ENCODE results near the gene AP1M1.
A peak's percentile ranks its signal among the peaks of the same experiment; 100 is the strongest.
"Not testable (repeated sequence)": the region's sequence is repeated elsewhere in the genome, so short reads cannot be mapped to it uniquely, and the experiment has no call there.

Gene AP1M1

DNA sequence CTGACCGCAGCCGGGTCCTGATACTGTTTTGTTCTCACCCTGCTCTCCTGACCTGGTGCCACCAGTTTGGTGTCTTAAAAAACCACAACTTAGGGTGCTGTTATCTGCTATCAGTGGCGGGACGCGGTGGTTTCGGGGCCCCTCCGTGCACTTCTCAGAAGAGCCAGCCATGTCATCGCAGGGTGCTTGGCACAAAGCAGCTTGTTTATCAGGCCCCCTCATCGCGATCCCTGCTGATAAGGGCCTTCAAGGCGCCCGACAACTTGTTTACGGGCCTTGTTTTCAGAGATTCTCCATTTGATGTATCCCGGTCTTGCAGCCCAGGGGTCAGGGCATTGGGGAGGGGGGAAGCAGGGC is 68.9 kb downstream of the AP1M1 start:
- Mint-ChIP-seq H3K9me3 (no peaks in the 10 kb centered on the region), H3K4me1 (ENCODE audit: low read depth) (peaks cover 35% of the 10 kb centered on the region), H3K4me3 (peak overlapping the region; percentile 29), H3K36me3 (ENCODE audit: low read depth) (peaks cover 6% of the 10 kb centered on the region), H3K27ac (no peak overlapping the region), H3K27me3 (ENCODE audit: low read depth) (peaks cover 39% of the 10 kb centered on the region)

DNA sequence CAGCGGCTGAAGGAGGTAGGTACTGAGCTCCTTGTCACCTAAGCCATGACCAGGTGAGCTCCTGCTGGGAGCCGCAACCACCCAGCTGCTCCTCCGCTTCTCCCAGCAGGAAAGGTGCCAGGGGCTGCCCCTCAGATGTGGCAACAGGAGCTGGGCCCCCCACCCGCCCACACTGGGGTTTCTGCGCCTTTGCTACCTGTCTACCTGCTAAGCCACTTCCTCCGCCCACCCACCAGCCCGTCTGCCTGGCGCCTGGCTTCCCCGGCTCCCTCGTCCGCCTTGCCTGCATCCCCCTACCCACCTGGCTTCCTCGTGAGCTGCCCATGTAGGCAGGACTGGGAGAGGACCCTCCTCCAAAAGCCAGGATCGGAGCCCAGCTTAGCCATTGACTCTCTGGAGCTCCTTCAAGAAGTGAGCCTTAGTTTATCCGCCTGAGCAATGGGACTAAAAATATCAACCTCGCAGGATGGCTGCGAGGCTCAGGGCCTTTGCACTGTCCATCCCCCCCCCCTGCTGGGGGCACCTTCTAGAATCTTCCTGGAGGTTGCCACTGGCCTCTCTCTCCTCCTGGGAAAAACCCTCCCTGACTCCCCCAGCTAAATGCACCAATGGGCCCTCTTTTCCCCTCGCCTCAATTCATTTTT is 71.1 kb downstream of the AP1M1 start:
- Mint-ChIP-seq H3K4me1 (ENCODE audit: low read depth) (peaks cover 23% of the 10 kb centered on the region), H3K9me3 (no peaks in the 10 kb centered on the region), H3K27me3 (ENCODE audit: low read depth) (peaks cover 35% of the 10 kb centered on the region), H3K4me3 (no peak overlapping the region), H3K36me3 (ENCODE audit: low read depth) (peaks cover 4% of the 10 kb centered on the region), H3K27ac (no peak overlapping the region)

DNA sequence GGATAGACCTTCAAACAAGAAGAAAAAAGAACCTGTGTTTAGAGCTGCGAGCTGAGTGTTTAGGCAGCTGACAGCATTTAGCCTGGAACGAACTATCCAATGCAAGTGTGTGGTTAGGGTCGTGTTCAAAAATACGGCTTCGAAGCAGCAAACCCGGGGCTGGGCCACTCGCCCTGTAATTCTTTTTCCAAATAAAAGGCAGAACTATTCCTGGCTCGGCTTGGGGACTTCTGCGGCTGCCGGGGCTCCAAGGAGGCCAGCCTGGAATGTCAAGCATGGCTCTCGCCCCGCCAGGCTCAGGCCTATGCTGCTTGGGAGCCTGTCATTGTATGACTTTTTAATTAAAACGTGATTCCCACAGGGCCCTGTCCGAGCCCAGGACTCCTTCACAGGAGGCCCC is 75.2 kb downstream of the AP1M1 start:
- Mint-ChIP-seq H3K9me3 (no peaks in the 10 kb centered on the region), H3K36me3 (ENCODE audit: low read depth) (peaks cover 3% of the 10 kb centered on the region), H3K27ac (no peak overlapping the region), H3K4me1 (ENCODE audit: low read depth) (peaks cover 7% of the 10 kb centered on the region), H3K4me3 (no peak overlapping the region), H3K27me3 (ENCODE audit: low read depth) (peaks cover 33% of the 10 kb centered on the region)

DNA sequence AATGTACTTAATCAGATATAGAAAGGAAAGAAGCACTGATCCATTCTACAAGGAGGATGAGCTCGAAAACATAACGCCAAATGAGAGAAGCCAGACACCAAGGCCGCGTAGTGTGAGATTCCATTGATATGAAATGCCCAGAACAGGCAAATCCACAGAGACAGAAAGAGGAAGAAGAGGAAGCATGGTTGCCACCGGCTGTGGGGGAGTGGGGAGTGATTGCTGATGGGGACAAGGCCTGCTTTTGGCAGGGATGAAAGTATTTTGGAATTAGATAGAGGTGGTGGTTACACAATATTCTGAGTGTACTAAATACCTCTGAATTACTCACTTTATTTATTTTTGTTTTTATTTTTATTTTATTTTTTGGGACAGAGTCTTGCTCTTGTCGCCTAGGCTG is 76.7 kb downstream of the AP1M1 start:
- H3K9me3 Mint-ChIP-seq, result no peaks in the 10 kb centered on the region
- no peak overlapping the region for H3K4me3 Mint-ChIP-seq
- H3K27me3 Mint-ChIP-seq (ENCODE audit: low read depth), result peaks cover 30% of the 10 kb centered on the region
- H3K4me1 Mint-ChIP-seq (ENCODE audit: low read depth), result peaks cover 4% of the 10 kb centered on the region
- no peak overlapping the region for H3K27ac Mint-ChIP-seq
- H3K36me3 Mint-ChIP-seq (ENCODE audit: low read depth), result peaks cover 3% of the 10 kb centered on the region

DNA sequence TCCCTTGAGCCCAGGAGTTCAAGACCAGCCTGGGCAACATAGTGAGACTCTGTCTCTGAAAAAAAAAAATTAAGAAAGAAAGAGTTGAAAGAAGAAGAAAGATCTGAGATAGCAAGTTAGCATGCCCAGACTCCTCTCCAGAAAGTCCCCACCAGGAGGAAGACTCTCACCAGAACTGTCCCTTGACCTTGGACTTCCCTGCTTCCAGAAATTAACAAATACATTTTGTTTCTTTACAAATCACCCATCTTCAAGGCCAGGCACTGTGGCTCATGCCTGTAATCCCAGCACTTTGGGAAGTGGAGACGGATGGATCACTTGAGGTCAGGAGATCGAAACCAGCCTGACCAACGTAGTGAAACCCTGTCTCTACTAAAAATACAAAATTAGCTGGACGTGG is 82.6 kb downstream of the AP1M1 start:
- Mint-ChIP-seq H3K36me3 (ENCODE audit: low read depth) (peaks cover 3% of the 10 kb centered on the region), H3K4me3 (no peak overlapping the region), H3K27ac (peak overlapping the region; percentile 34), H3K9me3 (no peaks in the 10 kb centered on the region), H3K27me3 (ENCODE audit: low read depth) (peaks cover 45% of the 10 kb centered on the region), H3K4me1 (ENCODE audit: low read depth) (peaks cover 24% of the 10 kb centered on the region)

DNA sequence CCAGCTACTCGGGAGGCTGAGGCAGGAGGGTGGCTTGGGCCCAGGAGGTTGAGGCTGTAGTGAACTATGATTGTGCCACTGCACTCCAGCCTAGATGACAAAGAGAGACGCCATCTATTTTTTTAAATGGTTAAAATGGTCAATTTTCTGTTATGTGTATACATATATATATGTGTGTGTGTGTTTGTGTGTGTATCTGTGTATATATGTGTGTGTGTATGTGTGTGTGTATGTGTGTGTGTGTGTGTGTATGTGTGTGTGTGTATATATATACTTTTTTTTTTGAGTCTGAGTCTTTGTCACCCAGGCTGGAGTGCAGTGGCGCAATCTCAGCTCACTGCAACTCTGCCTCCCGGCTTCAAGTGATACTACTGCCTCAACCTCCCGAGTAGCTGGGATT is 84.0 kb downstream of the AP1M1 start:
- peaks cover 3% of the 10 kb centered on the region for H3K36me3 Mint-ChIP-seq (ENCODE audit: low read depth)
- no peak overlapping the region for H3K27ac Mint-ChIP-seq
- H3K27me3 Mint-ChIP-seq (ENCODE audit: low read depth), result peaks cover 46% of the 10 kb centered on the region

DNA sequence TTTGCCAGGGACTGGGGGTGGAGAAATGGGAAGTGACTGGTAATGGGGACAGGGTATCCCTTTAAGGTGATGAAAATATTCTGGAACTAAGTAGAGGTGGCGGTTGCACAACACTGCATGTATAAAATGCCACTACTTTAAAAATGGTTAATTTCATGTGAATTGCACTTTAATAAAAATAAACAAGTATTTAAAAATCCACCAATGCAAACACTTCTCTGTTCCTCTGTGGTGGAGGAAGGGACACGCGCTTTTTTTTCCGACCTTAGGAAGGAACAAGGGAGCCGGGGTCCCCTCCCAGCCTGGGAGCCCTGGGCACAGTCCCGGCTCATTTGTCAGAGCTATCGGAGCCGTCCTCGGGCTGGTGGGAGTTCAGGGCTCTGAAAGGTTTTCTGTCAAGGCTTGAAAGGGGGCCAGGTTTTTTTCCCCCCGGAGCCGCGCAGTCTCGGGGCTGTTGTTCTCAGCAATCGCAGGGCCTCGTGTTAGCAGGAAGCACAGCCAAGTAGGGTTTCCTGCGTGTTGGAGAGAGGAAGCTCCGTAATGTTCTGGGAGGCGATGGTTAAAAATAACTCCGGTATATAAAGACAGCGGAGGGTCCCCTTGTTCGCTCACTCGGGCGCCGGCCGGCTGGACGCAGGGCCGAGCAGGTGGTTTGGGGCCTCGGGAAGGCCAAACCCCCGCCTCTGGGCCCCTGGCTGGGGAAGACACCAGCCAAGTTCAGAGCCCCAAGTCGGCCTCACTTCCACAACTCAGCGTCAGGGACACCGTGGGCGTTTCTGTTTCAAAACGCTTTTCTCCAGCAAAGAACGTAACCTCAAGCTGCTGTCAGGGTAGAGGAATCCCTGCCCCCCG is 85.7 kb downstream of the AP1M1 start:
- peaks cover 52% of the 10 kb centered on the region for H3K27me3 Mint-ChIP-seq (ENCODE audit: low read depth)
- H3K27ac Mint-ChIP-seq, result peak overlapping the region; percentile 75
- H3K4me1 Mint-ChIP-seq (ENCODE audit: low read depth), result peaks cover 32% of the 10 kb centered on the region
- H3K9me3 Mint-ChIP-seq, result no peaks in the 10 kb centered on the region
- H3K36me3 Mint-ChIP-seq (ENCODE audit: low read depth), result peaks cover 6% of the 10 kb centered on the region
- peak overlapping the region; percentile 57 for H3K4me3 Mint-ChIP-seq

More for the DNA sequence above, 84.0 kb downstream of the AP1M1 start:
- Mint-ChIP-seq H3K9me3 (no peaks in the 10 kb centered on the region), H3K4me1 (ENCODE audit: low read depth) (peaks cover 30% of the 10 kb centered on the region), H3K4me3 (no peak overlapping the region)

DNA sequence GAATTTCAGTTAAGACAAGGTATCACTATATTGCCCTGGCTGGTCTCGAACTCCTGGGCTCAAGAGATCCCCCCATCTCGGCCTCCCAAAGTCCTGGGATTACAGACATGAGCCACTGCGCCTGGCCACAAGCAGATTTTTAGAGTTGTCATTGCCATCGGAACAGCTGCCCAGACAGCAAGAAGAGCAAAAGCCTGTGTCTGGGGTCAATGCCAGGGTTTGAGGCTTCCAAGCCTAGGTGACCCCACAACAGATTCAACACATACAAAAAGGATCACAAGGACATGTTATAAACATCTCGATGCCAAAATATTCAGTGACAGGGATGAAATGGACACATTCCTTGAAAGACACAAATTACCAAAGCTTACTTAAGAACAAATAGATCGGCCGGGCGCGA is 86.8 kb downstream of the AP1M1 start:
- Mint-ChIP-seq H3K27ac (no peak overlapping the region), H3K4me1 (ENCODE audit: low read depth) (peaks cover 33% of the 10 kb centered on the region), H3K4me3 (peak overlapping the region; percentile 57), H3K27me3 (ENCODE audit: low read depth) (peaks cover 47% of the 10 kb centered on the region), H3K9me3 (no peaks in the 10 kb centered on the region), H3K36me3 (ENCODE audit: low read depth) (peaks cover 6% of the 10 kb centered on the region)

DNA sequence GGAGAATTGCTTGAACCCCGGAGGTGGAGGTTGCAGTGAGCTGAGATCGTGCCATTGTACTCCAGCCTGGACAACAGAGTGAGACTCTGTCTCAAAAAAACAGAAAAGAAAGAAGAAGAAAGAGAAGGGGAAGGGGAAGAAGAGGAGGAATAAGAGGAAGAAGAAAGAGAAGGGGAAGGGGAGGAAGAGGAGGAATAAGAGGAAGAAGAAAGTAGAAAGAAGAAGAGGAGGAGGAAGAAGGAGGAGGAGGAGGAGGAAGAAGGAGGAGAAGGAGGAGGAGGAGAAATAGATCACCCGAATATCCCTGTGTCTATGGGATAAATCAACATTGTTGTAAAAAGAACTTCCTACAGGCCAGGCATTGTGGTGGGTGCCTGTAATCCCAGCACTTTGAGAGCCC is 87.4 kb downstream of the AP1M1 start:
- not testable (repeated sequence) for H3K36me3 Mint-ChIP-seq (ENCODE audit: low read depth); H3K4me3 Mint-ChIP-seq; H3K27ac Mint-ChIP-seq; H3K9me3 Mint-ChIP-seq
- Mint-ChIP-seq H3K27me3 (ENCODE audit: low read depth) (peaks cover 43% of the 10 kb centered on the region), H3K4me1 (ENCODE audit: low read depth) (peaks cover 32% of the 10 kb centered on the region)

DNA sequence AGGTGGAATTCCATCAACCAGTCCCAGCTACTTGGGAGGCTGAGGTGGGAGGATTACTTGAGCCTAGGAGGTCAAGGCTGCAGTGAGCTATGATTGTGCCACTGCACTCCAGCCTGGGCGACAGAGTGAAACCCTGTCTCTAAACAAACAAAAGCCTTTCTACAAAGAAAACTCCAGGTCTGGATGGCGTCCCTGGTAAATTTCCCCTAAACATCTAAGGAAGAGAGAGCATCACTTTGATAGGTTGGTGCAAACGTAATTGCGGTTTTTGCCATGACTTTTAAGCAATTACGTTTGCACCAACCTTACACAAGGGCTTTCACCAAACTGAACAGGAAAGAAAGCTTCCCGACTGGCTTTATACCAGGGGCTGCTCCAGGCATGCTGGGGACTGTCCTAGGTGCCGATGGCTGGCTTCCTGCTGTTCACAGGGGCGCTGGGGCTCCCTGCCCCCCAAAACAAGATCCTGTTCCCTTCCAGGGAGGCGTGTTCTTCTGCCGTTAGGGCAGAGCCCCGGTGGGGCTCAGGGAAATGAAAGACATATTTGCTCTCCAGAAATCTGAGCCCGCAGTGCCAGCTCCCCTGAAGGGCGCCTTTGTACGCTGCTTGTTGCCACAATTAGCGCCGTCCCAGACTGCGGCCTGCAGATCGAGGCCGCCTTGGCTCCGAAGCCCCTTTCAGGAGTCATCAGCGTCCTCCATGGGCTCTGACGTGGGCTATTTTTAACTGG is 88.2 kb downstream of the AP1M1 start:
- Mint-ChIP-seq H3K4me1 (ENCODE audit: low read depth) (peaks cover 30% of the 10 kb centered on the region), H3K4me3 (no peak overlapping the region), H3K27ac (no peak overlapping the region), H3K27me3 (ENCODE audit: low read depth) (peaks cover 38% of the 10 kb centered on the region), H3K36me3 (ENCODE audit: low read depth) (peaks cover 6% of the 10 kb centered on the region), H3K9me3 (no peaks in the 10 kb centered on the region)

DNA sequence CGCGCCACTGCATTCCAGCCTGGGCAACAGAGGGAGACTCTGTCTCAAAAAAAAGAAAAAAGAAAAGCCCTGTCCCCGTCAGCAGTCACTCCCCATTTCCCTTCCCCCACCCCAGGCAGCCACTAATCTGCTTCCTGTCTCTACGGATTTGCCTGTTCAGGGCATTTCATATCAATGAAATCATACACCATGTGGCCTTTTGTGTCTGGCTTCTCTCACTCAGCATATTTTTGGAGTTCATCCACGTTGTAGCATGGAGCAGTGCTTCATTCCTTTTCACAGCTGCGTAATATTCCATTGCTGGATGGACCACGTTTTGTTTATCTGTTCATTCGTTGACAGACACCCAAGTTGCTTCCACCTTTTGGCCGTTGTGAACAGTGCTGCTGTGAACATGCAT is 90.8 kb downstream of the AP1M1 start:
- Mint-ChIP-seq H3K9me3 (no peaks in the 10 kb centered on the region), H3K27ac (no peak overlapping the region), H3K4me1 (ENCODE audit: low read depth) (peaks cover 22% of the 10 kb centered on the region), H3K36me3 (ENCODE audit: low read depth) (peaks cover 3% of the 10 kb centered on the region), H3K27me3 (ENCODE audit: low read depth) (peaks cover 45% of the 10 kb centered on the region), H3K4me3 (no peak overlapping the region)

DNA sequence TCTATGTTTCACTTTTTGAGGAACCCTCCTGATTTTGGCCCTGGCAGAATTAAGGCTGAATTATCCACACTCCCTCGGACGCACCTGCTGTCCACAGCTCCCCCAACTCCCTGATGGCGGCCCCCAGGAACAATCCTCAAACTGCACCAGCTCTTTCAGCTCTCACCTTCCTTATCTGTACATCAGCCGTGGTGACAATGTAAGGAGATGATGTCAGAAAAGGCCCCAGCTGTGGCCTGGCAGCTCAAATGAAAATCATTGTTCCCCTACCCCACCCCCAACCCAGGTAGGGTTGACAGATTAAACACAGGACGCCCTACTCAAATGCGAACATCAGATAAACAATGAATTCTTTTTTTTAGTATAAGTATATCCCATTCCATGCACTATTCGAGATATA is 91.9 kb downstream of the AP1M1 start:
- Mint-ChIP-seq H3K36me3 (ENCODE audit: low read depth) (peaks cover 3% of the 10 kb centered on the region), H3K4me1 (ENCODE audit: low read depth) (peaks cover 15% of the 10 kb centered on the region), H3K27me3 (ENCODE audit: low read depth) (peaks cover 48% of the 10 kb centered on the region), H3K4me3 (no peak overlapping the region), H3K9me3 (no peaks in the 10 kb centered on the region), H3K27ac (no peak overlapping the region)

DNA sequence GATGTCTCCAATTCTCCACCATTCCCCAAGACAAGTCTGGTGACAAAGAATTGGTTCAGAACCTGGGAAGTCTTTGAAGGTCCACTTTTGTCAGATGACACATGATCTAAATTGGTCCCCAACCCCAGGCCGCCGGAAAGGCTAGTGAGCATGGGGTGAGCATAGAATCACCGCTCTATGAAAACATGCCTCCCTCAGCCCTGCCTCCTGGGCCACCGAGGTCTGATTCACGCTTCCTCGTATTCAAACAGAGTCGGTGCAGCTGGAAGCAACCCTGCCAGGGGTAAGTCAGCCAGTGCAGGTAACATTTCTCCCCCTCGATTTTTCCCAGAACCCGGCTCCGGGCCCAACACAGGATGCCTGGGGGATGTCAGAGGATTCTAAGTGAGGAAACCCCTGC is 93.0 kb downstream of the AP1M1 start:
- Mint-ChIP-seq H3K36me3 (ENCODE audit: low read depth) (peaks cover 3% of the 10 kb centered on the region), H3K4me3 (no peak overlapping the region), H3K9me3 (no peaks in the 10 kb centered on the region), H3K27ac (peak overlapping the region; percentile 26), H3K4me1 (ENCODE audit: low read depth) (peaks cover 12% of the 10 kb centered on the region), H3K27me3 (ENCODE audit: low read depth) (peaks cover 40% of the 10 kb centered on the region)

DNA sequence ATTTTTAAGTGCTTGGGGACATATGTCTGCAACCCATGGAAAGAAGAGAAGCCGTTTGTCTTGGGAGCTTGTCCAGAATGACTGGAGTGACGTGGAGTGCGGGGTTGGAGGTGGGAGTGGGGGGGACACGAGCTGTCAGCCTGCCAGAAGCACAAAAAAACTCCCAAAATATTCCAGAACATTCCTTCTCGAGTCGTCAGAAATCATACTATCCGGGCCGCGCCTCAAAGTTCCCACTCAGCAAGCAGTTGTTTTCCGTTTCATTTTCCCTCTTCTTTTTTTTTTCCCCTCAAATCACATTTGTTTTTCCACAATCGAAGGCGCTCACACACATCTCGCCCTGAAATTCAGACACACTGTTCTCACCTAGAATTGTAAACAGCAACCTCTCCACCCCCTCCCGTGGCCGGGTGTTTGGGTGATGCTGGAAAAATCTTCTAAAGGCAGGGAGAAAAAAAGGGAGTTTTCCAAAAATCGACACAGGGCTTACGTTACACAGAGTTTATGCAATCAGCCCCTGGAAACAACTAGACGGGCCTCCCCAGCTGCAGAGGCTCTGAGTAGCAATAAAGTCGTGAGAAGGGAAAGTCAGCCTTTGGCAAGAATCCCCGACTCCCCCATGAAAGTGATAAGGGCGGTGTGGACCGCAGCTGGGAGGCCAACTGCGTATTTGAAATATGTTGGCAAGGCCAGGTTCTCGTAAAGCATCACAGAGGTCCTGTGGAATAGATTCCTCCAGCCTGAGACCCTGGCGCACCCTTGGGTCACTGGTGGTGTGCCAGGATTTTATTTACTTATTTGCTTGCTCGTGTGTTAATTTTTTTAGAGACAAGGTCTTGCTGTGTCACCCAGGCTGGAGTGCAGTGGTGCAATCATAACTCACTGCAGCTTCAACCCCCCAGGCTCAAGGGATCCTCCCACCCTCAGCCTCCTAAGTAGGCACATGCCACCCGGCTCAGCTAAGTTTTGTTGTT is 95.7 kb downstream of the AP1M1 start:
- Mint-ChIP-seq H3K4me3 (no peak overlapping the region), H3K27me3 (ENCODE audit: low read depth) (peaks cover 23% of the 10 kb centered on the region), H3K4me1 (ENCODE audit: low read depth) (peaks cover 3% of the 10 kb centered on the region), H3K27ac (no peak overlapping the region), H3K36me3 (ENCODE audit: low read depth) (no peaks in the 10 kb centered on the region), H3K9me3 (no peaks in the 10 kb centered on the region)
